Endothelial cell (in vitro differentiated cells): Measurements from ENCODE around the gene MAGI1. TPM values are rescaled to one million over a fixed set of nuclear protein-coding genes. Genes with fewer than 3 reads are reported as not detected.

Experiments
- DNase-seq: peaks from one replicate; pipeline ENCODE4 v3.0.0; 2021; ENCODE audit warnings: low spot score
- H3K27ac Mint-ChIP-seq: one replicate; pipeline ENCODE4 v1.8.0; 2021; ENCODE audit warnings: mixed read lengths, inconsistent platforms; ENCODE audit not compliant: unreplicated experiment
- H3K27me3 Mint-ChIP-seq: one replicate; pipeline ENCODE4 v1.8.0; 2021; ENCODE audit warnings: mild to moderate bottlenecking, moderate library complexity, mixed read lengths, inconsistent platforms; ENCODE audit not compliant: unreplicated experiment
- H3K36me3 Mint-ChIP-seq: one replicate; pipeline ENCODE4 v1.8.0; 2021; ENCODE audit warnings: mild to moderate bottlenecking, low read depth, mixed read lengths, inconsistent platforms; ENCODE audit not compliant: unreplicated experiment
- H3K4me1 Mint-ChIP-seq: one replicate; pipeline ENCODE4 v1.8.0; 2021; ENCODE audit warnings: mild to moderate bottlenecking, mixed read lengths, inconsistent platforms; ENCODE audit not compliant: unreplicated experiment
- H3K4me3 Mint-ChIP-seq: one replicate; pipeline ENCODE4 v1.8.0; 2021; ENCODE audit warnings: mild to moderate bottlenecking, mixed read lengths, inconsistent platforms; ENCODE audit not compliant: unreplicated experiment
- H3K9me3 Mint-ChIP-seq: one replicate; pipeline ENCODE4 v1.8.0; 2021; ENCODE audit warnings: mixed read lengths, inconsistent platforms; ENCODE audit not compliant: unreplicated experiment
- CTCF ChIP-seq: fragments of 200-600 bp; sonication (generic); IDR thresholded peaks from one replicate; pipeline ENCODE4 v1.5.0; 2021; ENCODE audit warnings: antibody characterized with exemption; ENCODE audit not compliant: unreplicated experiment
- total RNA-seq: library from RNA; stranded (reverse); fragmentation: NEBNext Ultra II Directional; extraction: Animal tissue kit (Norgen Biotek cat#: 25700); gene quantifications from one replicate; pipeline ENCODE4 v1.2.1, GENCODE V29; 2021; ENCODE audit not compliant: unreplicated experiment

MAGI1 gene
- total RNA-seq, 1 donor from 2014 or later: 33.8 TPM

- TF ChIP-seq CTCF: no peak
- Mint-ChIP-seq H3K9me3 (no peaks in the 10 kb centered on the region), H3K27ac (no peak overlapping the region), H3K27me3 (peaks cover 3% of the 10 kb centered on the region), H3K36me3 (peaks cover 3% of the 10 kb centered on the region), H3K4me1 (no peaks in the 10 kb centered on the region), H3K4me3 (no peak overlapping the region)
- DNase-seq: no peak
Observed at GRCh38 chr3:65807225-65807624, 231.5 kb downstream of the MAGI1 start.

GRCh38 chr3:65806600-65806999 lies 232.1 kb downstream of the MAGI1 start:
- Mint-ChIP-seq H3K27ac (no peak overlapping the region), H3K4me3 (no peak overlapping the region), H3K9me3 (no peaks in the 10 kb centered on the region), H3K27me3 (peaks cover 3% of the 10 kb centered on the region), H3K4me1 (no peaks in the 10 kb centered on the region), H3K36me3 (peaks cover 3% of the 10 kb centered on the region)
- no peak for TF ChIP-seq CTCF
- DNase-seq: no peak

- no peak overlapping the region for H3K4me3 Mint-ChIP-seq
- H3K9me3 Mint-ChIP-seq: no peaks in the 10 kb centered on the region
- peaks cover 3% of the 10 kb centered on the region for H3K27me3 Mint-ChIP-seq
- no peaks in the 10 kb centered on the region for H3K36me3 Mint-ChIP-seq
- H3K27ac Mint-ChIP-seq: no peak overlapping the region
- H3K4me1 Mint-ChIP-seq: no peaks in the 10 kb centered on the region
- no peak for TF ChIP-seq CTCF
- DNase-seq: no peak
Observed at GRCh38 chr3:65796676-65797075, 242.0 kb downstream of the MAGI1 start.

- Mint-ChIP-seq H3K4me1 (no peaks in the 10 kb centered on the region), H3K27me3 (peaks cover 3% of the 10 kb centered on the region), H3K36me3 (no peaks in the 10 kb centered on the region), H3K9me3 (no peaks in the 10 kb centered on the region), H3K27ac (no peak overlapping the region), H3K4me3 (no peak overlapping the region)
- no peak for TF ChIP-seq CTCF
- DNase-seq: no peak
Observed at GRCh38 chr3:65795166-65795565, 243.6 kb downstream of the MAGI1 start.

GRCh38 chr3:65793495-65794200 lies 245.1 kb downstream of the MAGI1 start:
- no peak for DNase-seq
- no peaks in the 10 kb centered on the region for H3K36me3 Mint-ChIP-seq
- no peak overlapping the region for H3K27ac Mint-ChIP-seq
- H3K4me3 Mint-ChIP-seq: no peak overlapping the region
- peaks cover 6% of the 10 kb centered on the region for H3K4me1 Mint-ChIP-seq
- H3K27me3 Mint-ChIP-seq: peaks cover 3% of the 10 kb centered on the region
- no peak for TF ChIP-seq CTCF
- H3K9me3 Mint-ChIP-seq: no peaks in the 10 kb centered on the region
